GM12892 (cell line): Measurements from ENCODE around the gene SNX20.

Experiments used
- POLR2A ChIP-seq: IDR thresholded peaks from 2 replicates; pipeline ENCODE4 v1.6.1; 2011; ENCODE audit warnings: low read depth, low read length, control low read depth
- POLR2AphosphoS5 ChIP-seq: IDR thresholded peaks from 2 replicates; pipeline ENCODE4 v1.6.1; 2011; ENCODE audit warnings: low read depth, low read length, control low read depth
- TAF1 ChIP-seq: IDR thresholded peaks from 2 replicates; pipeline ENCODE4 v1.6.1; 2011; ENCODE audit warnings: low read depth, mild to moderate bottlenecking, control low read depth, low read length, borderline replicate concordance

- TF ChIP-seq POLR2AphosphoS5 (no peak), POLR2A (no peak), TAF1 (no peak)
These were observed 15.8 kb downstream of the SNX20 start for GRCh38 chr16:50665128-50665878.
